ES-I3 (cell line): Measurements from ENCODE around the gene NT5DC1.
"Not testable (repeated sequence)": the region's sequence is repeated elsewhere in the genome, so short reads cannot be mapped to it uniquely, and the experiment has no call there.

ENCODE experiments used
- H3K36me3 ChIP-seq: 2 replicates; pipeline ENCODE4 v1.6.1; 2013; ENCODE audit warnings: mild to moderate bottlenecking, low read length, control low read depth, moderate library complexity; ENCODE audit not compliant: insufficient read depth
- H3K4me1 ChIP-seq: 2 replicates; pipeline ENCODE4 v1.6.1; 2013; ENCODE audit warnings: mild to moderate bottlenecking, control low read depth, low read length; ENCODE audit not compliant: insufficient read depth
- H3K9ac ChIP-seq: 2 replicates; pipeline ENCODE4 v1.6.1; 2013; ENCODE audit warnings: low read depth, mild to moderate bottlenecking, low read length, moderate library complexity
- H3K9me3 ChIP-seq: 2 replicates; pipeline ENCODE4 v1.6.1; 2013; ENCODE audit warnings: mild to moderate bottlenecking, low read length, moderate library complexity; ENCODE audit not compliant: control insufficient read depth, insufficient read depth

Gene NT5DC1

DNA sequence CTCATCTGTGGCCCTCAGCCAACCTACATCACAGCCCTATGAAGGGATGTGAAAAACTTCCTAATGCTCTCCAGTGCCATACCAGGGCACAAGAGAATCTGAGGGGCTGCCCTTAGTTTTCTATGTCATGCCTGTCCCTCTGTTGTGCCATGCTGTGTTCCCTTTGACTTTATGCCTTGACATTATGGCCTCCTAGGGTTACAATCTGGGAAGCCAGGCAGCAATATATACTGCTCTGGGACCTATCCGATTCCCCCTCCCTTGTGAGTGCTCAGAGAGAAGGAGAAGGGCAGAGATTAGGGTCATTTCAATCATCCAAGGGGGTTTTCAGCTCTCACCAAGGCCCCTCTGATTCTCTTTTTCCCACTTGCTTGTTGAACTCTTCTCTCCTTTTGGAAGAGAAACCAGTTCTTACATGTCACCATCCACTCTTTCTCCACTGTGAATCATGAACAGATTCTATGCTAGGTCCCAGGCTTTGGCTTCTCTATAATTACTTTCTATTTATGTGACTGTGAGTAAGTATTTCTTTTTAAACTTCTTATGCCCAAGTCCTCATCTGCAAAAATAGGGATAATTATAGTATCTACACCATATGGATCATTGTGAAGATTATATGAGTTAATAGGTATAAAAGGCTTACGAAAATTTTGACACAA is 25.8 kb upstream of the NT5DC1 start:
- Histone ChIP-seq H3K4me1 (peaks cover 5% of the 10 kb centered on the region), H3K9ac (no peak overlapping the region), H3K9me3 (no peaks in the 10 kb centered on the region; the same call in 1 of the 2 replicates), H3K36me3 (no peaks in the 10 kb centered on the region)

DNA sequence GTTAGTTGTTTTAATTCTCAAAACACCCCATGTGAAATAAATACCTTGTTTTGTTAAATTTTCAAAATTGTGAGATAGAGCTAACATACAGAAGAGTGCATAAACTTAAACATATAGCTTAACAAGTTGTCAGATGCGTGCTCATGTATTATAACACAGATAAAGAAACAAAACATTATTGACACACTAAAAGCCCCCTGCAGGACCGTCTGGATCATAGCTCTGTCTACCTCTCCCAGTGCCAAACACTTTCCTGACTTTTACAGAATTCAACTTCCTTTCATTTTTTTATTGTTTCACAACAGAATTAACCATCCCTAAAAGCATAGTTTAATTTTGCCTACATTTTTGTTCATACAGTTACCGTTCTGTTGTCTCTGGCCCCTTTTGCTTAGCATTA is 22.1 kb upstream of the NT5DC1 start:
- Histone ChIP-seq H3K4me1 (peaks cover 5% of the 10 kb centered on the region), H3K9ac (no peak overlapping the region), H3K9me3 (no peaks in the 10 kb centered on the region), H3K36me3 (no peaks in the 10 kb centered on the region)

DNA sequence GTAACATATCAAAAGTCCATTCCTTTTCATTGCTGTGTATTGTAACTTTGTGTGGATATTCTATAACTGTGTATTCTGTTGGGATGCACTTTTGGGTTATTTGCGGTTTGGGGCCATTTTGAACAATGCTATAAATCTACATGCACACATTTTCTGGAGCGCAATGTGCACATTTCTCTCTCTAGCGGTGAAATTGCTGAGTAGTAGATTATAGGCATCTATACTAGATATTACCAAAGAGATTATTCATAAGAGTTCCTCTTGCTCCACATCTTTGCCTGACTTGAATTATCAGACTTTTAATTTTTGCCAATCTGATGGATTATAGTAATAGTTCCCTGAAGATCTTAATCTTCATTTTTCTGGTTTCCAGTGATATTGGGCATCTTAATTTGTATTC is 21.7 kb upstream of the NT5DC1 start:
- Histone ChIP-seq H3K36me3 (no peaks in the 10 kb centered on the region), H3K4me1 (peaks cover 5% of the 10 kb centered on the region), H3K9ac (no peak overlapping the region), H3K9me3 (no peaks in the 10 kb centered on the region)

DNA sequence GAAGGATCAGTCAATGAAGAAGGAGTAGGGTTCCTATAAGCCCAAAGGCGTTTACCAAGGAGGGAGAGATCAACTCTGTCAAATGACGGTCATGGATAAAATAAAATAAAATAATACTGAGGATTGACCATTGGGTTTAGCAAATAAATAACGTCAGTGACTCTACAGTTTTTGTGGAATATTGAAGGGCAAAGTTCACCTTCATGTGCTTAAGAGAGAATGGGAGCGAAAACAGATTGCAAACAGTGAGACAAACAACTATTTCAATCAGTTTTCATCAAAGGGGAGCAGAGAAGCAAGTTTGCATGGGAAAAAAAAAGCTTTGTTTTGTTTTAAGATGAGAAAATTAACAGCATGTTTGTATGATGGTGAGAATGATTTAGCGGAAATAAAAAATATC is 17.6 kb upstream of the NT5DC1 start:
- no peaks in the 10 kb centered on the region for H3K36me3 ChIP-seq
- H3K9me3 ChIP-seq = no peaks in the 10 kb centered on the region
- H3K4me1 ChIP-seq = no peaks in the 10 kb centered on the region
- H3K9ac ChIP-seq = no peak overlapping the region

DNA sequence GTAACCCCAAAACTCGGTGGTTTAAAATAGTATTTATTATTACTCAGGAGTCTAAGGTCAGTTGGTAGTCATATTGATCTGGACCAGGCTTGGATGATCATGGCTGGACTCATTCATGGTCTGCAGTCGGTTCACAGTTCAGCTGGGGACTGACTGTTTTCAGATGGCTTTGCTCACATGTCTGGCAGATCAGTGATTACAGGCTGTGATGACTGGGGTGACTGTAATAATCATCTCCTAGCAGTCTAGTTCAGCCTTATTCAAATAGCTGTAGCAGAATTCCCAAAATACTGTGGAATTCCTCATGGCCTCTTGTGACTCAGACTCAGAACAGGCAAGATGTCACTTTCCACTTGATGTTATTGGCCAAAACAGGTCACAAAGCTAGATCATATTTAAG is 16.4 kb upstream of the NT5DC1 start:
- H3K36me3 ChIP-seq = no peaks in the 10 kb centered on the region
- no peaks in the 10 kb centered on the region for H3K4me1 ChIP-seq
- H3K9me3 ChIP-seq = no peaks in the 10 kb centered on the region
- H3K9ac ChIP-seq = no peak overlapping the region

DNA sequence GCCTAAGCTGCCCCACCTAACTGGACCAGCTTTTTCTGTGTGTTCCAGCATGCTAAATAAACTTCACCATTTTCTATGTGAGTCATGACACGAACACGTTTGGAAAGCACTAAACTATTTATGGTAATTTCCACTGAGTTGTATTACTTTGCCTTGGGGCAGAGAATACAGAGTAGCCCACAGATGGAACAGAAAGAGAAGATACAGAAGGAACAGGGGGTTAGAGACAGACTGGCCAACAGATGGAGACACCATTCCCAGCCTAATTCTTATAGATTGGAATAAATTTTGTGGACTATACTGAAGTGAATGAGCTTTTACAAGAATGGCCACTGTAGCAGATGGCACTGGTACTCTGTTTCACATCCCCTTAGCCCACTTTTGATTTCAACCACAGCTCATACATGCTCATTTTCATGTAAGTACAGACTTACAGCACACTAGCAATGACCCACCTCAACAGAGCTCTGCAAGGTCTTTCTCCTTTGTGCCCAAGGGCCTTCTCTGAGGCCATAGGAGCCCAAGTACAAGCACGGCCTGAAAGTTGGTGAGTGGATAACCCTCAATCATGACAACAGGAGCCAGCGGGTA is 13.1 kb upstream of the NT5DC1 start:
- H3K9me3 ChIP-seq = no peaks in the 10 kb centered on the region
- H3K36me3 ChIP-seq = no peaks in the 10 kb centered on the region; the same call in 1 of the 2 replicates
- no peak overlapping the region for H3K9ac ChIP-seq
- H3K4me1 ChIP-seq = no peaks in the 10 kb centered on the region

DNA sequence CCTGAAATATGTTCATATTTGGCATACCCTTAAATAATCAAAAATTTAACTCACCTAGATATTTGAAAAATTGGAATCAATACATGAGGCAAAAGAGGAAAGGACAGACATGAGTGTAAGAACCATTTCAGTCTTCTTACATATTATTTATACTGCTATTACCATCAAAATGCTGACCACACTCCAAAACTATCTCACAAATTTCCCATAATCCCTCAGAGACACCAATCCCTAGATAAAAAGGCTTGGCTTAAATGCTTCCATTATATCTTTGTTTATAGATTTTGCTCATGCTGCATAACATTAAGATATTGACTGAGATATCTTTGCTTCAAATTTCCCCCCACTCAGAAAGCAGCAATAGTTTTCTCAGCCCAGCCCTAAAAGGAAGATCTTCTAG is 11.7 kb upstream of the NT5DC1 start:
- no peak overlapping the region for H3K9ac ChIP-seq
- H3K9me3 ChIP-seq = no peaks in the 10 kb centered on the region
- no peaks in the 10 kb centered on the region for H3K4me1 ChIP-seq
- no peaks in the 10 kb centered on the region; the same call in 1 of the 2 replicates for H3K36me3 ChIP-seq

DNA sequence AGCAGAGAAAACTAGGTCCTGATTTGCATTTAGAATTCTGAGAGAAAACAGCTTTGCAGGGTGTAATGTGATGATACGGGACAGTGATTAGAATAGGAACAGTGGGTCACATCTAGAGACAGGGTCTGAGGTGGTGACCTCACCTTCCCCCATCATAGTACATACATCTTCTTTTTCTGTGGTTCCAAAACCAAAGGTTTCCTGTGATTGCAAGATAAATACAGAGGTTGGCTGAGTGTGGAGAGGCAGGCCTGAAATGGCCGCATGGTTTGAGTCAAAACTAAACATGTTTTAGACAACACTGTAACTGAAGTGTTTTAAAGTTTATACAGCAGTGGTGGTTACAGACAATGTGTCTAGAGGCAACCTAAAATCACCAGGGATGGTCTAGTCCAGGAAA is 10.4 kb upstream of the NT5DC1 start:
- no peaks in the 10 kb centered on the region; the same call in 1 of the 2 replicates for H3K36me3 ChIP-seq
- H3K9me3 ChIP-seq = no peaks in the 10 kb centered on the region
- H3K4me1 ChIP-seq = no peaks in the 10 kb centered on the region
- H3K9ac ChIP-seq = no peak overlapping the region

DNA sequence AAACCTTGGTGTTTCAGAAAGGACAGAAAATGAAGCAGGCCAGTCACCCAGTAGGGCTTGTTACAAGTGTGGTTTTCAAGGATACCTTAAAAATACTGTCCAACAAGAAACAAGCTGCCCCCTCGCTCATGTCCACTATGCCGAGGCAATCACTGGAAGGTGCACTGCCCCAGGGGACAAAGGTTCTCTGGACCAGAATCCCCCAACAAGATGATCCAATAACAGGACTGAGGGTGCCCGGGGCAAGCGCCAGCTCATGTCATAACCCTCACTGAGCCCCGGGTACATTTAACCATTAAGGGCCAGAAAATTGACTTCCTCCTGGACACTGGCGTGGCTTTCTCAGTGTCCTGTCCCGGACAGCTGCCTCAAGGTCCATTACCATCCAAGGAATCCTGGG is 6.6 kb upstream of the NT5DC1 start:
- H3K4me1 ChIP-seq = no peaks in the 10 kb centered on the region
- H3K36me3 ChIP-seq = peaks cover 3% of the 10 kb centered on the region; the same call in 1 of the 2 replicates
- H3K9ac ChIP-seq = no peak overlapping the region
- peaks cover 8% of the 10 kb centered on the region for H3K9me3 ChIP-seq

DNA sequence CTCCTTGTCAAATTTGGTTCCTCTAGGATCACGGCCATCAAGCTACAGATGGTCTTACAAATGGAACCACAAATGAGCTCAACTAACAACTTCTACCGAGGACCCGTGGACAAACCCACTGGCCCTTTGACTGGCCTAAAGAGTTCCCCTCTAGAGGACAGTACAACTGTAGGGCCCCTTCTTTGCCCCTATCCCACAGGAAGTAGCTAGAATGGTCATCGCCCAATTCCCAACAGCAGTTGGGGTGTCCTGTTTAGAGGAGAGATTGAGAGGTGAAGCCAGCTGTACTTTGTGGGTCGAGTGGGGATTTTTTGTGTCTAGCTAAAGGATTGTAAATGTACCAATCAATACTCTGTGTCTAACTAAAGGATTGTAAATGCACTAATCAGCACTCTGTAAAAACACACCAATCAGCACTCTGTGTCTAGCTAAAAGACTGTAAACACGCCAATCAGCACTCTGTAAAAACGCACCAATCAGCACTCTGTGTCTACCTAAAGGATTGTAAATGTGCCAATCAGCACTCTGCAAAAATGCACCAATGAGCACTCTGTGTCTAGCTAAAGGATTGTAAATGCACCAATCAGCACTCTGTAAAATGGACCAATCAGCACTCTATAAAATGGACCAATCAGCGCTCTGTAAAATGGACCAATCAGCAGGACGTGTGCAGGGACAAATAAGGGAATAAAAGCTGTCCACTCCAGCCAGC is 4.4 kb upstream of the NT5DC1 start:
- H3K4me1 ChIP-seq = not testable (repeated sequence)

DNA sequence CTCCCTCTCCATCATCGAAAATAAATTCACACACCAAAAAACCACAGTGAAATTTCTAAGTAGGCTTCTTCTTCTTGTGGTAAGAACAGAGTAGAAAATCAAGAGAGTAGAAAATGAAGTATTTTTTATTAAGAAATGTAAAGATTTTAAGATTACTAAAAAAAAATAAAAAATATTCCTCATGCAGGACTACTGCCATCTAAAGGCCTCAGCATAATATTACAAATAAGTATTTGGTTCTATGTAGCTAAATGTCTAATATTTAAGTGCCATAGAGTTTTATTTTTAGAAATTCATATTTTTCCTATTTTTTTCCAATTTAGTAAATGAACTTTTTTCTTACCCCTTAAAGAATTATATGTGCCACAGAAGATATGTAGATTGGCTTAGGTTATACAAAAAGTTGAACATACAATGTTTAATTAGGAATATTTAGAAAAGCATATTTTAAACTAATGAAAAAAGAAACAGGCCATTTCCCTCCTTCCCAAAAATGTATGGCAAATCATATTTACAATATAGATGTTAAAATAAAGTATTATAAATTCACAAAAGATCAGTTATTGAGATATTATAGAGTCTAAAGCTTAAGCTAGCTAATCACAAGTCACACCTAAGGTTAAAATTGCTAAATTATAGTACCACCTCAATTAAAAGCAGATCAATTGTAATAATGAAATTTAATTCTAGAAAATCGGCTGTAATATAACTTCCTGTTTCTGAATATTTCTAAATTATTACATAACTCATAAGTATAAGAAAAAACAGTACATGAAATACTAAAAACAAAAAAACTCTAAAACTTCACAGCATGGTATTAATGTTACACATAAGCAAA is 3.5 kb upstream of the NT5DC1 start:
- Histone ChIP-seq H3K9me3 (peaks cover 8% of the 10 kb centered on the region), H3K36me3 (0 out of 2 replicates have a peak, but pooled peaks cover 3% of the 10 kb centered on the region), H3K9ac (no peak overlapping the region), H3K4me1 (0 out of 2 replicates have a peak, but pooled peaks cover 2% of the 10 kb centered on the region)

More for the DNA sequence above, 4.4 kb upstream of the NT5DC1 start:
- H3K9ac ChIP-seq, H3K9me3 ChIP-seq, H3K36me3 ChIP-seq: not testable (repeated sequence)

DNA sequence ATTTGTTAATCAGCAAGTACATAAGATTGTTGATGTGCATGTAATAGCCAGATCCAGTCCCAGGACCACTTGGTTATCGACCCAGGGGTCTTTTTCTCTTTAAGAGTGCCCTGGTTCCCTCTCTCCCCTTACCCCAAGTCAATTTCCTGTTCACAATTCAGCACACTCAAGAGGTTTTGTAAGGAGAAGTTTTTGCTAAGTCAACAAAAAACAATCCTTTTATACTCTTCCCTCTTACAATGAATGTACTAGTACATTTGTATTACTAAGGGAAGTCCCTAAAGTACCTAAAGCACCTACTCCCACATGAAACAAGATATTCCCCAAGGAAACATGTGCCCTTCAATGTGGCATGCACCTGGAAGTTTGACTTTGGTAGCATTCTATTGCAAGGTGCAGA is 1.6 kb upstream of the NT5DC1 start:
- Histone ChIP-seq H3K4me1 (0 out of 2 replicates have a peak, but pooled peaks cover 11% of the 10 kb centered on the region), H3K9ac (no peak overlapping the region), H3K9me3 (peaks cover 8% of the 10 kb centered on the region), H3K36me3 (0 out of 2 replicates have a peak, but pooled peaks cover 3% of the 10 kb centered on the region)

DNA sequence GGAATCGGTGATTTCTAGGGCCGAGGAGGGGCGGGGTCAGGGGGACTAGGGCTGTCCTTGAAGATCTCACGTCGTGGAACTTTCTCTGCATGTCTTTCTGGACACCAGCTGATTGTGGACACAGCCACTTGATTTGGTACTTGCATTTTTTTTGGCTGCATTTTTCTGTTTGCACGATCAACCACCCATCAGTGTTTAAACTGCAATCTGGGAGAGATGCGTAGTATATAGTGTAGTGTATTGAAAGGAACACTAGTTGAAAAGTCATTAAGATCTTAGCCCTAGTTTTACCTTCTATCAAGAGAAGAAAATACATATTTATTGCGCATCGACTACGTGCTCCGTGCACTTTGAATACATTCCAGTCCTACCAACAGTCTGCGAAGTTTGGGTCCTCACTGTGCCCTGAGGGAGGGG is 657 bp downstream of the NT5DC1 start:
- Histone ChIP-seq H3K9me3 (peaks cover 4% of the 10 kb centered on the region; the same call in 1 of the 2 replicates), H3K36me3 (0 out of 2 replicates have a peak, but pooled peaks cover 2% of the 10 kb centered on the region), H3K4me1 (0 out of 2 replicates have a peak, but pooled peaks cover 15% of the 10 kb centered on the region), H3K9ac (peak overlapping the region; percentile 86)

DNA sequence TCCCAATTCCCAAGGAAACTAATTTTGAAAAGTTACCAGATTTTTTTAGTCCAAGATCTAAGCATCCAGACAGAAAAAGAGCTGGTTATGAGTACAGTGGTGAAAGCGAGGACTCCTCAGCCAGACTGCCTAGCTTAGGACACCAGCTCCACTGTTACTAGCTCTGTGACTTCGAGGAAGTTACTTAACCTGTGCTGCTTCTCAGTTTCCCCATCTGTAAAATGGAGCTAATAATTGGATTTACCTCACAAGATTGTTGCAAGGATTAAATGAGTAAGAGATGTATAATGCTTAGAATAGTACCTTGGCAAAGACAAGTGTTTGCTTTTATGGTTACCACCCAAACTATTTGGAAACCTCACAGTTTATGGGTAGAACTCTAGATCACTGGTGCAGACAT is 1.1 kb downstream of the NT5DC1 start:
- Histone ChIP-seq H3K36me3 (no peaks in the 10 kb centered on the region), H3K9me3 (no peaks in the 10 kb centered on the region), H3K9ac (peak overlapping the region; percentile 86), H3K4me1 (0 out of 2 replicates have a peak, but pooled peaks cover 15% of the 10 kb centered on the region)
